ENCODE measurements around the gene AP2A1. TPM values are rescaled to one million over a fixed set of nuclear protein-coding genes. Genes with fewer than 3 reads are reported as not detected.
"Not testable (repeated sequence)": the region's sequence is repeated elsewhere in the genome, so short reads cannot be mapped to it uniquely, and the experiment has no call there.

The AP2A1 gene
- total RNA-seq, result 100 to 1,000 TPM; 301 to 358 TPM
- 226 TPM for polyA plus RNA-seq (ENCODE audit: insufficient read depth, low read depth, low replicate concordance)
- long read RNA-seq, donor 1, transcript AP2A1-201 (23 exons, 3,388 nt), result minor isoform, 14 of 281 reads
- long read RNA-seq, donor 1, transcript AP2A1-208 (1 exons, 2,238 nt), result major isoform, 17 of 281 reads
- long read RNA-seq, donor 1, partial matches to known transcripts, result 247 of 281 reads
- long read RNA-seq, donor 1, other reads (novel, unspliced or antisense), result 0 of 281 reads
- long read RNA-seq, donor 2, transcript AP2A1-201 (23 exons, 3,388 nt), result minor isoform, 5 of 74 reads
- long read RNA-seq, donor 2, transcript AP2A1-208 (1 exons, 2,238 nt), result major isoform, 20 of 74 reads
- long read RNA-seq, donor 2, partial matches to known transcripts, result 47 of 74 reads
- long read RNA-seq, donor 2, other reads (novel, unspliced or antisense), result 0 of 74 reads

DNA sequence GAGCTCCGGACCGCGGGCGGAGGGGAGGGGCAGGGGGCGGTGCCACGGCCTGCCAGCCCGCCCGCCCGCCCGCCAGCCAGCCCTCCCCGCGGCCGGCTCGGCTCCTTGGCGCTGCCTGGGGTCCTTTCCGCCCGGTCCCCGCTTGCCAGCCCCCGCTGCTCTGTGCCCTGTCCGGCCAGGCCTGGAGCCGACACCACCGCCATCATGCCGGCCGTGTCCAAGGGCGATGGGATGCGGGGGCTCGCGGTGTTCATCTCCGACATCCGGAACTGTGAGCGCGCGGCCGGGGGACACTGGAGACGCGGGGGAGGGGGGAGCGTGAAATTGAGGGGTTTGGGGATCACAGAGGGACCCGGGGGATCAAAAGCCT, at the start of gene AP2A1:
TSS of gene AP2A1 (plus strand) at position 72 of the 370 bp plus-strand sequence. CDS start at position 205, 133 bp downstream.
- no peaks in the 10 kb centered on the region for H3K27me3 ChIP-seq
- H3K9me3 ChIP-seq, result no peaks in the 10 kb centered on the region
- peaks cover 46% of the 10 kb centered on the region for H3K4me1 ChIP-seq
- DNase-seq, result no peak
- TF ChIP-seq, protein P1, sequence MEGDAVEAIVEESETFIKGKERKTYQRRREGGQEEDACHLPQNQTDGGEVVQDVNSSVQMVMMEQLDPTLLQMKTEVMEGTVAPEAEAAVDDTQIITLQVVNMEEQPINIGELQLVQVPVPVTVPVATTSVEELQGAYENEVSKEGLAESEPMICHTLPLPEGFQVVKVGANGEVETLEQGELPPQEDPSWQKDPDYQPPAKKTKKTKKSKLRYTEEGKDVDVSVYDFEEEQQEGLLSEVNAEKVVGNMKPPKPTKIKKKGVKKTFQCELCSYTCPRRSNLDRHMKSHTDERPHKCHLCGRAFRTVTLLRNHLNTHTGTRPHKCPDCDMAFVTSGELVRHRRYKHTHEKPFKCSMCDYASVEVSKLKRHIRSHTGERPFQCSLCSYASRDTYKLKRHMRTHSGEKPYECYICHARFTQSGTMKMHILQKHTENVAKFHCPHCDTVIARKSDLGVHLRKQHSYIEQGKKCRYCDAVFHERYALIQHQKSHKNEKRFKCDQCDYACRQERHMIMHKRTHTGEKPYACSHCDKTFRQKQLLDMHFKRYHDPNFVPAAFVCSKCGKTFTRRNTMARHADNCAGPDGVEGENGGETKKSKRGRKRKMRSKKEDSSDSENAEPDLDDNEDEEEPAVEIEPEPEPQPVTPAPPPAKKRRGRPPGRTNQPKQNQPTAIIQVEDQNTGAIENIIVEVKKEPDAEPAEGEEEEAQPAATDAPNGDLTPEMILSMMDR (IDR thresholded peaks at IDR 0.05), result no peak
- no peak for TF ChIP-seq POLR2A (IDR thresholded peaks at IDR 0.05)
- H3K27ac ChIP-seq, result peak within 1 kb of the TSS; percentile 93 to 97
- 0 to 1% methylated on average over 4 to 26 of the region's 38 CpGs for WGBS, 2 donors
- H3K36me3 ChIP-seq (ENCODE audit: low read depth, missing control alignments), result no peaks in the 10 kb centered on the region
- peak within 1 kb of the TSS; percentile 81 to 97 for H3K4me3 ChIP-seq
- intact Hi-C loops (cut with DNase I; ENCODE audit: low total_unique reads), result no loop called here

DNA sequence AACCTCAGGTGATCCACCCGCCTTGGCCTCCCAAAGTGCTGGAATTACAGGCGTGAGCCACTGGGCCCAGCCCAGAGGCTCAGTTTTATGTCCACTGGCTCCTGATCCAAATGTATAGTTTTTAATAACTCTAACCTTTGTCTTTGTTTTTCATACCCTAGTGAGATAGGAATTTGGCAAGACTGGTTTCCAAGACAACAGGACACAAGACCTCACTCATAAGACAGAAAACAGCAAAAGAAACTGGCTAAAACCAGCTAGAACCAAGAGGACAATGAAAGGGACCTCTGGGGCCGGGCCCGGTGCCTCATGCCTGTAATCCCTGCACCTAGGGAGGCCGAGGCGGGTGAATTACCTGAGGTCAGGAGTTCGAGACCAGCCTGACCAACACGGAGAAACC, 48.3 kb upstream of the AP2A1 start:
- H3K9me3 ChIP-seq, result no peaks in the 10 kb centered on the region
- H3K27ac ChIP-seq, result no peak overlapping the region
- no peak for TF ChIP-seq POLR2A (IDR thresholded peaks at IDR 0.05)
- TF ChIP-seq, protein P1 (IDR thresholded peaks at IDR 0.05), result no peak
- H3K4me1 ChIP-seq, result no peaks in the 10 kb centered on the region
- WGBS, 2 donors, result 77 to 89% methylated on average over 8 of the region's 8 CpGs
- H3K4me3 ChIP-seq, result no peak overlapping the region
- no peak for DNase-seq
- H3K36me3 ChIP-seq (ENCODE audit: low read depth, missing control alignments), result no peaks in the 10 kb centered on the region
- no peaks in the 10 kb centered on the region for H3K27me3 ChIP-seq
- intact Hi-C loops (cut with DNase I; ENCODE audit: low total_unique reads), result no loop called here

DNA sequence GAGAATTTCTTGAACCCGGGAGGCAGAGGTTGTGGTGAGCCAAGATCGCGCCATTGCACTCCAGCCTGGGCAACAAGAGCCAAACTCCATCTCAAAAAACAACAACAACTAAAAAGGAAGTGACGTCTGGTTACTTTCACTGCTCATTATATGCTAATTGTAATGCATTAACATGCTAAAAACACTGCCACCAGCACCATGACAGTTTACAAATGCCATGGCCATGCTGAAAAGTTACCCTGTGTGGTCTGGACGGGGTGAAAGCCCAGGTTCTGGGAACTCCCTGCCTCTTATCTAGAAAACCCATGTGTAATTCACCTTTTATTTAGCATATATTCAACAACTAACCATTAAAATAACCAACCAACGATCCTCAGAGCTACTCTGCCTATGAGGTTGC, 47.8 kb upstream of the AP2A1 start:
- Histone ChIP-seq H3K27me3 (no peaks in the 10 kb centered on the region), H3K4me1 (no peaks in the 10 kb centered on the region), H3K27ac (no peak overlapping the region), H3K36me3 (ENCODE audit: low read depth, missing control alignments) (no peaks in the 10 kb centered on the region), H3K4me3 (no peak overlapping the region), H3K9me3 (no peaks in the 10 kb centered on the region)
- intact Hi-C loops (cut with DNase I; ENCODE audit: low total_unique reads), result no loop called here
- no peak for DNase-seq
- no peak for TF ChIP-seq POLR2A (IDR thresholded peaks at IDR 0.05)
- TF ChIP-seq, protein P1 (IDR thresholded peaks at IDR 0.05), result no peak
- 60 to 71% methylated on average over 6 of the region's 6 CpGs for WGBS, 2 donors

DNA sequence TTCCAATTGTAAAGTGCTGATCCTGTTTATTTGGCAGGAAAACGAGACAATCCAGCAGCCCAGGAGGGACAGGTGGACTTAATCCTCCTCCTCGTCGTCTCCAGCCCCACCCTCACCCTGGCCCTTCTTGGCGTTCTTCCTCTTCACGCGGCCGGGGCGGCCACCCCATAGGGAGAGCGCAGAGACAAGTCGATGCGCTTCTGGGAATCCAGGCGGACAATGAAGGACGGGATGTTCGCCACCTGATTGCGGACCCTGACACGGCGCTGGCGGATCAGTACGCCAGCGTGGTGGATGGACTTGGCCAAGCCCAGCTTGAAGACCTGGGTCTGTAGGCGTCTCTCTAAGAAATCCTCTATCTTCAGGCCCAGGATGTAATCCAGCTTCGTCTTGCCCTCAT, 47.4 kb upstream of the AP2A1 start:
- H3K36me3 ChIP-seq (ENCODE audit: low read depth, missing control alignments); intact Hi-C loops (cut with DNase I; ENCODE audit: low total_unique reads); H3K27me3 ChIP-seq; H3K4me3 ChIP-seq; H3K4me1 ChIP-seq; H3K27ac ChIP-seq; H3K9me3 ChIP-seq; DNase-seq: not testable (repeated sequence)
- 47 to 78% methylated on average over 9 to 18 of the region's 22 CpGs for WGBS, 2 donors

DNA sequence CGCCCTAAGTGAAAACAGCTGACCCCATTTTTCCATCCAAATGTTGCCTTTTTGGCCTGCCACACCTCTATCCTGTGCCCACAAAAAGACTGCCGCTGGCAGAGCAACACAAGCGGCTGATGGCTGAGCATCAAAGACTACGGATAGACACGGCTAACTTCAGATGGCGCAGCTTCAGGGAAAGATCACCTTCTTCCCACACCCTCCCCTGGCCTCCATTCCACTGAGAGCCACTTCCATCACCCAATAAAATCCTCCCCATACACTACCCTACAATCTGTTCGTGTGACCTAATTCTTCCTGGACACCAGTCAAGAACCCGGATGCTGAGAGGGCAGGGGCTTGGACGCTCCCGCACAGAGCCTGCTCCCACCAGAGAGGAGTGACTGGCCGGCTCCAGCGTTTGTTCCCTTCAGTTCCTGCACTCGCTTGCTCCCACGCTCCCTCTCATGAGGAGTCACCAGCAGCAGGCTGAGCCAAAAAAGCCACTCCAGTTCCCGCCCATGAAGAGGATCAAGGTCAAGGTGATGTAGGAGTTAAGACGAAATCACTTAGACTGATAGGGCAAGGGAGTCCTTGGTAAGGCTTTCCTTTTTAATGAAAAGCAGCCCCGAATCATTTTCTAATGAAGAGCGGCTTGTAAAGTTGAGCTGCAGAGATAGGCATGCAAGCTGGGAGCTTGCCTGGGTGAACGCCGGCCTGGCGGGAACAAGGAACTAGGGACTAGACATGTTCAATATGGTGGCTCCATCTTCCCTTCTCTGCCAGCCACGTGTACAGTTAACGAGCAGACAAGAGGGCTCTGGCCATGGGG, 39.4 kb upstream of the AP2A1 start:
- no peak overlapping the region for H3K4me3 ChIP-seq
- TF ChIP-seq, protein P1 (IDR thresholded peaks at IDR 0.05), result no peak
- no peak for TF ChIP-seq POLR2A (IDR thresholded peaks at IDR 0.05)
- intact Hi-C loops (cut with DNase I; ENCODE audit: low total_unique reads), result no loop called here
- no peaks in the 10 kb centered on the region for H3K36me3 ChIP-seq (ENCODE audit: low read depth, missing control alignments)
- no peaks in the 10 kb centered on the region for H3K9me3 ChIP-seq
- WGBS, 2 donors, result 46% methylated on average over 23 of the region's 23 CpGs
- peaks cover 17% of the 10 kb centered on the region for H3K4me1 ChIP-seq
- DNase-seq, result peak; percentile 95
- peak overlapping the region; percentile 60 to 83 for H3K27ac ChIP-seq
- no peaks in the 10 kb centered on the region for H3K27me3 ChIP-seq
